MCF 10A (cell line): Measurements from ENCODE around the gene DISP2. TPM values are rescaled to one million over a fixed set of nuclear protein-coding genes. Genes with fewer than 3 reads are reported as not detected.

Experiments
- BruUV-seq: library from RNA; stranded (reverse); fragments of 400-500 nt; replicated peaks from 2 replicates; lab custom pipeline; 2021; lab: Mats Ljungman, UMichigan
- CTCF ChIA-PET: fragments of 300-600 bp; sonication (Branson Sonifier 250); formaldehyde crosslinking; extraction: SDS; loops from one replicate; lab custom pipeline; 2021; ENCODE audit warnings: antibody characterized with exemption, inconsistent platforms; lab: Yijun Ruan, JAX
- POLR2A ChIA-PET: fragments of 300-600, 350-650 bp; sonication (Branson Sonifier 250); formaldehyde crosslinking; extraction: SDS; loops from one replicate; lab custom pipeline; 2020; ENCODE audit warnings: antibody characterized with exemption, inconsistent platforms; lab: Yijun Ruan, JAX
- DNase-seq: peaks from one replicate; pipeline ENCODE4 v3.0.0-alpha.2; 2018; ENCODE audit not compliant: unreplicated experiment
- H3K27ac Mint-ChIP-seq: one replicate; pipeline ENCODE4 v1.8.0; 2022; ENCODE audit warnings: mild to moderate bottlenecking, low read depth, mixed read lengths; ENCODE audit not compliant: unreplicated experiment
- H3K27me3 Mint-ChIP-seq: one replicate; pipeline ENCODE4 v1.8.0; 2022; ENCODE audit warnings: mixed read lengths; ENCODE audit not compliant: insufficient read depth, unreplicated experiment
- H3K36me3 Mint-ChIP-seq: one replicate; pipeline ENCODE4 v1.8.0; 2022; ENCODE audit warnings: mild to moderate bottlenecking, moderate library complexity, mixed read lengths; ENCODE audit not compliant: insufficient read depth, unreplicated experiment
- H3K4me1 Mint-ChIP-seq: one replicate; pipeline ENCODE4 v1.8.0; 2022; ENCODE audit warnings: mixed read lengths; ENCODE audit not compliant: insufficient read depth, unreplicated experiment
- H3K4me3 Mint-ChIP-seq: one replicate; pipeline ENCODE4 v1.8.0; 2022; ENCODE audit warnings: mild to moderate bottlenecking, moderate library complexity, mixed read lengths; ENCODE audit not compliant: unreplicated experiment
- H3K9me3 Mint-ChIP-seq: one replicate; pipeline ENCODE4 v1.8.0; 2022; ENCODE audit warnings: mixed read lengths; ENCODE audit not compliant: unreplicated experiment
- CTCF ChIP-seq: fragments of 200-600 bp; IDR thresholded peaks from one replicate; pipeline ENCODE4 v1.8.0; 2022; ENCODE audit warnings: antibody characterized with exemption, mild to moderate bottlenecking; ENCODE audit not compliant: unreplicated experiment
- intact Hi-C: fragments of 100-400 bp; cut with micrococcal nuclease; formaldehyde crosslinking; loops from 2 replicates; pipeline ENCODE4 v1.14.1; 2022
- total RNA-seq: library from RNA; stranded (reverse); gene quantifications from 2 replicates; pipeline ENCODE4 v1.2.3, GENCODE V29; 2022

The DISP2 gene
- total RNA-seq, 1 experiment from 2014 or later: 1.8 TPM

- intact Hi-C loops: no loop called here
- DNase-seq: no peak
- H3K36me3 Mint-ChIP-seq: peaks cover 54% of the 10 kb centered on the region
- ChIA-PET POLR2A (interaction anchor here (0.8 kb wide), 1 partner anchor 11 kb away, joined by 3 read pairs; no protein-coding TSS in a partner anchor), CTCF (interaction anchor here (0.7 to 1.3 kb wide), 2 partner anchors 13 to 289 kb away, joined by 3 read pairs; no protein-coding TSS in a partner anchor)
- H3K9me3 Mint-ChIP-seq: no peaks in the 10 kb centered on the region
- H3K27ac Mint-ChIP-seq: peak overlapping the region; percentile 32
- peaks cover 13% of the 10 kb centered on the region for H3K4me1 Mint-ChIP-seq
- TF ChIP-seq CTCF: no peak
- BruUV-seq: TSS peak; percentile 50
- H3K27me3 Mint-ChIP-seq: no peaks in the 10 kb centered on the region
- H3K4me3 Mint-ChIP-seq: no peak overlapping the region
Measured at GRCh38 chr15:40392986-40393948, 35.2 kb downstream of the DISP2 start.

- CTCF ChIA-PET: interaction anchor here (0.6 to 1.4 kb wide), 10 partner anchors 9 to 75 kb away, joined by 3 to 4 read pairs (median 3); no protein-coding TSS in a partner anchor
- Mint-ChIP-seq H3K4me1 (no peaks in the 10 kb centered on the region), H3K27ac (no peak overlapping the region), H3K27me3 (no peaks in the 10 kb centered on the region), H3K9me3 (no peaks in the 10 kb centered on the region), H3K36me3 (peaks cover 10% of the 10 kb centered on the region), H3K4me3 (no peak overlapping the region)
- BruUV-seq: no TSS peak
- no peak for DNase-seq
- no peak for TF ChIP-seq CTCF
- POLR2A ChIA-PET: interaction anchor here (0.7 to 1.3 kb wide), 5 partner anchors 8 to 59 kb away, joined by 3 to 6 read pairs (median 3); partner anchors contain the start of gene IVD
- intact Hi-C loops: no loop called here
Measured at GRCh38 chr15:40397688-40398412, 39.8 kb downstream of the DISP2 start.

GRCh38 chr15:40398413-40398873 is 40.4 kb downstream of the DISP2 start:
- Mint-ChIP-seq H3K4me3 (no peak overlapping the region), H3K4me1 (no peaks in the 10 kb centered on the region), H3K9me3 (no peaks in the 10 kb centered on the region), H3K27me3 (no peaks in the 10 kb centered on the region), H3K27ac (no peak overlapping the region), H3K36me3 (peaks cover 6% of the 10 kb centered on the region)
- no peak for DNase-seq
- TF ChIP-seq CTCF: no peak
- POLR2A ChIA-PET: interaction anchor here (0.8 to 1.3 kb wide), 4 partner anchors 8 to 60 kb away, joined by 3 to 6 read pairs (median 4); partner anchors contain the start of gene IVD
- intact Hi-C loops: no loop called here
- CTCF ChIA-PET: interaction anchor here (0.8 to 1.4 kb wide), 5 partner anchors 18 to 60 kb away, joined by 3 to 4 read pairs (median 3); no protein-coding TSS in a partner anchor
- no TSS peak for BruUV-seq
